Activated CD4-positive, alpha-beta T cell treated with anti-CD3 and anti-CD28 coated beads, Interleukin-2, amount 50 U/mL, for 16 hours (primary cell): ENCODE results near the gene LPAR4.
"Not testable (repeated sequence)": the region's sequence is repeated elsewhere in the genome, so short reads cannot be mapped to it uniquely, and the experiment has no call there.

Source experiments
- DNase-seq: peaks from one replicate; pipeline ENCODE4 v3.0.0-alpha.2; 2020

LPAR4 gene

GRCh38 chrX:78747489-78747888, at the start of gene LPAR4:
Gene LPAR4, plus strand, starts transcription at chrX:78747720. Its CDS starts 7,150 bp downstream, at chrX:78754870.
- DNase-seq, result no peak

- no peak for DNase-seq
These were observed 41.4 kb upstream of the LPAR4 start for GRCh38 chrX:78706071-78706470.

GRCh38 chrX:78708262-78708661, 39.3 kb upstream of the LPAR4 start:
- DNase-seq, result peak; percentile 2

- no peak for DNase-seq
These were observed 38.7 kb upstream of the LPAR4 start for GRCh38 chrX:78708816-78709215.

GRCh38 chrX:78710171-78710570, 37.3 kb upstream of the LPAR4 start:
- DNase-seq, result no peak

GRCh38 chrX:78712336-78712735, 35.2 kb upstream of the LPAR4 start:
- no peak for DNase-seq

- no peak for DNase-seq
These were observed 22.2 kb upstream of the LPAR4 start for GRCh38 chrX:78725287-78725686.

- DNase-seq, result no peak
These were observed 1.0 kb upstream of the LPAR4 start for GRCh38 chrX:78746496-78746895.

- DNase-seq, result no peak
These were observed 451 bp downstream of the LPAR4 start for GRCh38 chrX:78747971-78748370.

GRCh38 chrX:78748846-78749245, 1.3 kb downstream of the LPAR4 start:
- no peak for DNase-seq

- no peak for DNase-seq
These were observed 6.1 kb downstream of the LPAR4 start for GRCh38 chrX:78753571-78753970.

- no peak for DNase-seq
These were observed 7.4 kb downstream of the LPAR4 start for GRCh38 chrX:78754917-78755316.

- no peak for DNase-seq
These were observed 11.6 kb downstream of the LPAR4 start for GRCh38 chrX:78759081-78759480.

GRCh38 chrX:78769101-78769755, 21.7 kb downstream of the LPAR4 start:
- DNase-seq, result no peak

GRCh38 chrX:78769946-78770345, 22.4 kb downstream of the LPAR4 start:
- no peak for DNase-seq

GRCh38 chrX:78796916-78797315, 49.4 kb downstream of the LPAR4 start:
- DNase-seq, result no peak

- no peak for DNase-seq
These were observed 52.6 kb downstream of the LPAR4 start for GRCh38 chrX:78800114-78800513.

- no peak for DNase-seq
These were observed 53.2 kb downstream of the LPAR4 start for GRCh38 chrX:78800694-78801093.

- no peak for DNase-seq
These were observed 54.0 kb downstream of the LPAR4 start for GRCh38 chrX:78801522-78801921.

- not testable (repeated sequence) for DNase-seq
These were observed 55.0 kb downstream of the LPAR4 start for GRCh38 chrX:78802526-78802925.
